Osteoblast (primary cell): ENCODE measurements around the gene ANKRD6. TPM values are rescaled to one million over a fixed set of nuclear protein-coding genes. Genes with fewer than 3 reads are reported as not detected.
A peak's percentile ranks its signal among the peaks of the same experiment; 100 is the strongest.

Experiments used
- DNase-seq: peaks from one replicate; pipeline ENCODE4 v3.0.0; 2011; ENCODE audit warnings: low spot score, mixed read lengths; ENCODE audit not compliant: insufficient read length; ENCODE audit errors: missing footprints
- H2AFZ ChIP-seq: 2 replicates; pipeline ENCODE4 v1.6.0; 2011; ENCODE audit warnings: mild to moderate bottlenecking, low read length
- H3K27ac ChIP-seq: 2 replicates; pipeline ENCODE4 v1.5.1; 2011; ENCODE audit warnings: mild to moderate bottlenecking, low read depth, low read length, moderate library complexity
- H3K27me3 ChIP-seq: 2 replicates; pipeline ENCODE4 v1.6.0; 2012; ENCODE audit warnings: mild to moderate bottlenecking, control low read depth, inconsistent platforms, low read length, moderate library complexity; ENCODE audit not compliant: insufficient read depth
- H3K36me3 ChIP-seq: 2 replicates; pipeline ENCODE4 v1.5.1; 2011; ENCODE audit warnings: mild to moderate bottlenecking, low read length, control low read depth, moderate library complexity; ENCODE audit not compliant: insufficient read depth
- H3K4me1 ChIP-seq: 2 replicates; pipeline ENCODE4 v1.5.1; 2011; ENCODE audit warnings: mild to moderate bottlenecking, low read length, control low read depth, moderate library complexity; ENCODE audit not compliant: insufficient read depth
- H3K4me2 ChIP-seq: 2 replicates; pipeline ENCODE4 v1.6.0; 2011; ENCODE audit warnings: mild to moderate bottlenecking, low read length; ENCODE audit not compliant: insufficient read depth
- H3K4me3 ChIP-seq: fragments of 200-600 bp; sonication (generic); 3 replicates; pipeline ENCODE4 v1.5.1; 2012; ENCODE audit warnings: mild to moderate bottlenecking, low read length, inconsistent platforms; ENCODE audit not compliant: insufficient read depth
- H3K79me2 ChIP-seq: 2 replicates; pipeline ENCODE4 v1.6.0; 2012; ENCODE audit warnings: mild to moderate bottlenecking, low read length, control low read depth, inconsistent platforms; ENCODE audit not compliant: insufficient read depth
- H3K9me3 ChIP-seq: 2 replicates; pipeline ENCODE4 v1.5.1; 2011; ENCODE audit warnings: low read depth, low read length, control low read depth
- H4K20me1 ChIP-seq: 2 replicates; pipeline ENCODE4 v1.6.0; 2012; ENCODE audit warnings: mild to moderate bottlenecking, low read length, control low read depth; ENCODE audit not compliant: insufficient read depth
- CTCF ChIP-seq: IDR thresholded peaks from 2 replicates; pipeline ENCODE4 v1.5.1; 2011; ENCODE audit warnings: mild to moderate bottlenecking, low read depth, low read length, moderate library complexity; ENCODE audit errors: extremely low read depth
- total RNA-seq: library from RNA; depleted of rRNA; stranded (reverse); fragments of >200 nt; gene quantifications from 2 replicates; pipeline ENCODE4 v1.2.3, GENCODE V29; 2012

The ANKRD6 gene
- total RNA-seq, 1 donor: 11.2 TPM

GRCh38 chr6:89475101-89475500, 42.1 kb downstream of the ANKRD6 start:
- Histone ChIP-seq H3K4me1 (peaks cover 4% of the 10 kb centered on the region), H4K20me1 (no peaks in the 10 kb centered on the region), H3K27me3 (no peaks in the 10 kb centered on the region), H3K4me3 (no peak overlapping the region), H3K36me3 (no peaks in the 10 kb centered on the region), H3K9me3 (no peaks in the 10 kb centered on the region), H3K79me2 (no peaks in the 10 kb centered on the region), H3K4me2 (peak overlapping the region; percentile 62), H3K27ac (peak overlapping the region; percentile 9), H2AFZ (no peak overlapping the region)
- no peak for TF ChIP-seq CTCF
- DNase-seq: no peak

GRCh38 chr6:89475634-89476033, 42.7 kb downstream of the ANKRD6 start:
- H3K4me2 ChIP-seq: peak overlapping the region; percentile 62
- no peaks in the 10 kb centered on the region for H3K9me3 ChIP-seq
- H3K36me3 ChIP-seq: no peaks in the 10 kb centered on the region
- H3K4me3 ChIP-seq: peak overlapping the region; percentile 21
- peak overlapping the region; percentile 9 for H3K27ac ChIP-seq
- H3K27me3 ChIP-seq: no peaks in the 10 kb centered on the region
- peak overlapping the region; percentile 44 for H2AFZ ChIP-seq
- no peak for DNase-seq
- peaks cover 4% of the 10 kb centered on the region for H3K4me1 ChIP-seq
- H3K79me2 ChIP-seq: no peaks in the 10 kb centered on the region
- H4K20me1 ChIP-seq: no peaks in the 10 kb centered on the region
- no peak for TF ChIP-seq CTCF

GRCh38 chr6:89479897-89480296, 46.9 kb downstream of the ANKRD6 start:
- H3K79me2 ChIP-seq: no peaks in the 10 kb centered on the region
- H3K36me3 ChIP-seq: no peaks in the 10 kb centered on the region
- no peaks in the 10 kb centered on the region for H3K27me3 ChIP-seq
- no peak overlapping the region for H3K4me3 ChIP-seq
- no peaks in the 10 kb centered on the region for H3K9me3 ChIP-seq
- no peak overlapping the region for H3K27ac ChIP-seq
- TF ChIP-seq CTCF: no peak
- no peak overlapping the region for H2AFZ ChIP-seq
- H3K4me1 ChIP-seq: peaks cover 22% of the 10 kb centered on the region
- no peaks in the 10 kb centered on the region for H4K20me1 ChIP-seq
- DNase-seq: no peak
- no peak overlapping the region for H3K4me2 ChIP-seq

- no peak overlapping the region for H3K4me3 ChIP-seq
- H3K36me3 ChIP-seq: no peaks in the 10 kb centered on the region
- peak overlapping the region; percentile 19 for H2AFZ ChIP-seq
- peaks cover 18% of the 10 kb centered on the region for H3K4me1 ChIP-seq
- no peaks in the 10 kb centered on the region for H3K27me3 ChIP-seq
- peak overlapping the region; percentile 30 for H3K4me2 ChIP-seq
- no peaks in the 10 kb centered on the region for H3K9me3 ChIP-seq
- TF ChIP-seq CTCF: no peak
- no peak overlapping the region for H3K27ac ChIP-seq
- H4K20me1 ChIP-seq: no peaks in the 10 kb centered on the region
- no peaks in the 10 kb centered on the region for H3K79me2 ChIP-seq
- no peak for DNase-seq
Measured at GRCh38 chr6:89481695-89482094, 48.7 kb downstream of the ANKRD6 start.
